Measurements from ENCODE around the gene GPS1. TPM values are rescaled to one million over a fixed set of nuclear protein-coding genes. Genes with fewer than 3 reads are reported as not detected.

Gene GPS1
- total RNA-seq, 1 donor from 2014 or later, result 102 TPM

GRCh38 chr17:82029391-82029790 lies 22.3 kb upstream of the GPS1 start:
- no peak overlapping the region for H3K27ac Mint-ChIP-seq (ENCODE audit: unreplicated experiment)

DNA sequence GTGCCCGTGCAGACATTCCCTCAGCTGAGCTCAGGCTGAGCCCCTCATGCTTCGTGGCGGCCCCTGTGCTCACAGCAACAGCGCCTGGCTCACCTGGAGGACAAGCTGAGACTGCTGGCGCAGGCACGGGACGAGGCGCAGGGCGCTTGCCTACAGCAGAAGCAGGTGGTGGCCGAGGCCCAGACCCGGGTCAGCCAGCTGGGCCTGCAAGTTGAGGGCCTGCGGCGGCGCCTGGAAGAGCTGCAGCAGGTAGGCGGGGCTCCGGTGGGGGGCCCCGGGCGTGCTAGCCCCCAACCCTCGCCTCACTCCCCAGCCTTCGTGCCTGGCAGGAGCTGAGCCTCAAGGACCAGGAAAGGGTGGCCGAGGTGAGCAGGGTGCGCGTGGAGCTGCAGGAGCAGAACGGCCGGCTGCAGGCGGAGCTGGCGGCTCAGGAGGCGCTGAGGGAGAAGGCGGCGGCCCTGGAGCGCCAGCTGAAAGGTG lies 21.7 kb upstream of the GPS1 start:
- Histone ChIP-seq H3K4me2 (ENCODE audit: low read length) (peak overlapping the region; percentile 91), H3K36me3 (ENCODE audit: insufficient read depth, low read length) (no peaks in the 10 kb centered on the region), H3K4me3 (ENCODE audit: insufficient read depth, low read depth, low read length) (no peak overlapping the region), H4K20me1 (ENCODE audit: insufficient read depth, low read length) (no peaks in the 10 kb centered on the region), H3K9ac (ENCODE audit: low read length) (no peak overlapping the region), H3K79me2 (ENCODE audit: insufficient read depth, low read length) (no peaks in the 10 kb centered on the region), H3K27me3 (ENCODE audit: insufficient read depth, low read length) (no peaks in the 10 kb centered on the region), H3K9me3 (ENCODE audit: insufficient read depth, low read depth, low read length) (no peaks in the 10 kb centered on the region), H2AFZ (ENCODE audit: low read depth, low read length) (peak overlapping the region; percentile 87), H3K27ac (ENCODE audit: low read depth, low read length) (no peak overlapping the region), H3K4me1 (ENCODE audit: insufficient read depth, low read length) (peaks cover 12% of the 10 kb centered on the region)
- Mint-ChIP-seq H3K4me3 (ENCODE audit: unreplicated experiment) (no peak overlapping the region), H3K27me3 (ENCODE audit: low read depth, unreplicated experiment) (peaks cover 10% of the 10 kb centered on the region), H3K9me3 (ENCODE audit: unreplicated experiment) (no peaks in the 10 kb centered on the region), H3K36me3 (ENCODE audit: low read depth, unreplicated experiment) (peaks cover 6% of the 10 kb centered on the region), H3K27ac (ENCODE audit: unreplicated experiment) (no peak overlapping the region), H3K4me1 (ENCODE audit: low read depth, unreplicated experiment) (no peaks in the 10 kb centered on the region)
- DNase-seq (ENCODE audit: low read depth), result no peak
- TF ChIP-seq CTCF (IDR thresholded peaks at IDR 0.05; ENCODE audit: insufficient read depth, low read depth, low read length) (no peak), EZH2 (IDR thresholded peaks at IDR 0.05; ENCODE audit: insufficient read depth, low read length) (no peak)
- FAIRE-seq, result no peak

More at GRCh38 chr17:82029391-82029790, 22.3 kb upstream of the GPS1 start:
- Histone ChIP-seq H3K79me2 (ENCODE audit: insufficient read depth, low read length) (no peaks in the 10 kb centered on the region), H3K9ac (ENCODE audit: low read length) (no peak overlapping the region), H3K36me3 (ENCODE audit: insufficient read depth, low read length) (no peaks in the 10 kb centered on the region), H3K4me2 (ENCODE audit: low read length) (no peak overlapping the region), H3K27me3 (ENCODE audit: insufficient read depth, low read length) (no peaks in the 10 kb centered on the region), H2AFZ (ENCODE audit: low read depth, low read length) (no peak overlapping the region), H3K4me1 (ENCODE audit: insufficient read depth, low read length) (peaks cover 12% of the 10 kb centered on the region), H3K9me3 (ENCODE audit: insufficient read depth, low read depth, low read length) (no peaks in the 10 kb centered on the region), H4K20me1 (ENCODE audit: insufficient read depth, low read length) (no peaks in the 10 kb centered on the region), H3K4me3 (ENCODE audit: insufficient read depth, low read depth, low read length) (no peak overlapping the region), H3K27ac (ENCODE audit: low read depth, low read length) (no peak overlapping the region)
- TF ChIP-seq EZH2 (IDR thresholded peaks at IDR 0.05; ENCODE audit: insufficient read depth, low read length) (no peak), CTCF (IDR thresholded peaks at IDR 0.05; ENCODE audit: insufficient read depth, low read depth, low read length) (no peak)
- Mint-ChIP-seq H3K27me3 (ENCODE audit: low read depth, unreplicated experiment) (peaks cover 10% of the 10 kb centered on the region), H3K36me3 (ENCODE audit: low read depth, unreplicated experiment) (peaks cover 5% of the 10 kb centered on the region), H3K4me1 (ENCODE audit: low read depth, unreplicated experiment) (no peaks in the 10 kb centered on the region), H3K4me3 (ENCODE audit: unreplicated experiment) (peak overlapping the region; percentile 71), H3K9me3 (ENCODE audit: unreplicated experiment) (no peaks in the 10 kb centered on the region)
- FAIRE-seq, result no peak
- DNase-seq (ENCODE audit: low read depth), result no peak

DNA sequence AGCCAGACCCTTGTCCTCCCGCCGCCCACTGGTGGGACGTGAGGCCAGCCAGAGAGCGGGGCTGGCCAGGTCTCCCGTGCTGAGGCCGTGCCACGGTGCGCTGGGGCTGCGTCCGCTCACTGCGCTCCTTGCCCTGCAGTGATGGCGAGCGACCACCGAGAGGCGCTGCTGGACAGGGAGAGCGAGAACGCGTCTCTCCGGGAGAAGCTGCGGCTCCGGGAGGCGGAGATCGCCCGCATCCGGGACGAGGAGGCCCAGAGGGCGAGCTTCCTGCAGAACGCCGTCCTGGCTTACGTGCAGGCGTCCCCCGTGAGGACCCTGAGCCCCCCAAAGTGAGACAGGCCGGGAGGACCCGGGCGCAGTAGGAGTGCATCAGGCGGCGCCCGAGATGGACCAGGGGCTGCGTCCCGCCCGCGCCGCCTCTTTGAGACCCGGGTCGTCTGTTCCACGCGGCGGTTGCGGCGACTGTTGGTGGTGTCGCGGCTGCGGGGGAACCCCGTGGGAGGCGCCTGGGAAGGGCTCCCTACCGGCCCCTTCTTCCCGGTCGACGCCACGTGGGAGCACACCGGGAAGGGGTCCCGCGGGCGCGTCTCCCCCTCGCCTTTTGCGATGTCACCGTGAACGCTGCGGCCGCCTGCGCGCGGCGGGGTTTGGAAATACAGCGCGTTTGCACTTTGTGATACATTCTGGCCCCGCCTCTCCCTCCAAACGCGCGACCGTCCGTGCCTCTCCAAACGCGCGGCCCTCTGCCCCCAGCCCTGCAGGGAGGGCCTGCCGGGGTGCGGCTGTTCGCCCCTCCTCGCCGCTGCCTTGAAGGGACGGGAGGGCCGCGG lies 21.0 kb upstream of the GPS1 start:
- peaks cover 12% of the 10 kb centered on the region for H3K36me3 Mint-ChIP-seq (ENCODE audit: low read depth, unreplicated experiment)
- H3K27ac Mint-ChIP-seq (ENCODE audit: unreplicated experiment), result no peak overlapping the region
- FAIRE-seq, result no peak

More for the DNA sequence above, 21.0 kb upstream of the GPS1 start:
- Mint-ChIP-seq H3K4me3 (ENCODE audit: unreplicated experiment) (peak overlapping the region; percentile 69), H3K9me3 (ENCODE audit: unreplicated experiment) (no peaks in the 10 kb centered on the region), H3K4me1 (ENCODE audit: low read depth, unreplicated experiment) (no peaks in the 10 kb centered on the region), H3K27me3 (ENCODE audit: low read depth, unreplicated experiment) (peaks cover 10% of the 10 kb centered on the region)
- H3K79me2 ChIP-seq (ENCODE audit: insufficient read depth, low read length), result no peaks in the 10 kb centered on the region
- H3K4me1 ChIP-seq (ENCODE audit: insufficient read depth, low read length), result peaks cover 12% of the 10 kb centered on the region
- no peaks in the 10 kb centered on the region for H3K36me3 ChIP-seq (ENCODE audit: insufficient read depth, low read length)
- H3K27me3 ChIP-seq (ENCODE audit: insufficient read depth, low read length), result no peaks in the 10 kb centered on the region
- TF ChIP-seq EZH2 (IDR thresholded peaks at IDR 0.05; ENCODE audit: insufficient read depth, low read length), result no peak
- TF ChIP-seq CTCF (IDR thresholded peaks at IDR 0.05; ENCODE audit: insufficient read depth, low read depth, low read length), result peak; percentile 49
- peak; percentile 57 for DNase-seq (ENCODE audit: low read depth)
- H3K27ac ChIP-seq (ENCODE audit: low read depth, low read length), result no peak overlapping the region
- H3K4me2 ChIP-seq (ENCODE audit: low read length), result peak overlapping the region; percentile 91
- no peaks in the 10 kb centered on the region for H4K20me1 ChIP-seq (ENCODE audit: insufficient read depth, low read length)
- peak overlapping the region; percentile 87 for H2AFZ ChIP-seq (ENCODE audit: low read depth, low read length)
- H3K4me3 ChIP-seq (ENCODE audit: insufficient read depth, low read depth, low read length), result peak overlapping the region; percentile 59
- H3K9ac ChIP-seq (ENCODE audit: low read length), result no peak overlapping the region
- no peaks in the 10 kb centered on the region for H3K9me3 ChIP-seq (ENCODE audit: insufficient read depth, low read depth, low read length)
